Endometrial microvascular endothelial cells (primary cell): ENCODE measurements around the gene CAV1. TPM values are rescaled to one million over a fixed set of nuclear protein-coding genes. Genes with fewer than 3 reads are reported as not detected.

Source experiments
- in situ Hi-C: cut with HindIII; loops from 2 replicates; pipeline ENCODE4 v1.10.0; 2017; ENCODE audit warnings: low sequenced_read_pairs, low pct_unique_long_range_greater_than_20kb; ENCODE audit errors: inconsistent ontology term
- total RNA-seq: library from RNA; depleted of rRNA; stranded (reverse); fragments of >200 nt; gene quantifications from one replicate; pipeline ENCODE4 v1.2.3, GENCODE V29; 2015; ENCODE audit errors: inconsistent ontology term

Gene CAV1
- total RNA-seq, 1 donor from 2014 or later: 1,728 TPM

- in situ Hi-C loops: no loop called here
Observed at GRCh38 chr7:116502201-116503096, 22.4 kb upstream of the CAV1 start.

DNA sequence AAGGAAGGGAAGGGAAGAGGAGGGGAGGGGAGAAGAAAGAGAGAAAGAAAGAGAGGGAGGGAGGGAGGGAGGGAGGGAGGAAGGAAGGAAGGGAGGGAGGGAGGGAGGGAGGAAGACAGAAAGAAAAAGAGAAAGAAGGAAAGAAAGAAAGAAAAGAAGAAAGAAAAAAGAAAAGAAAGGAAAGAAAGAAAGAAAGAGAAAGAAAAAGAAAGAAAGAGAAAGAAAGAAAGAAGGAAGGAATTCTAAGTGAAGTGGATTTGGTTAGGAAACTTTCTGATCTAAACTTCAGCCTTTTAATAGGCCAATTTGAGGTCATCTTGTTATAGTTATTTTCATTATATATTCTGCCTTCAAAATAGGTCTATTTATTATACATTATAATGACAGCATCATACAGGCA lies 21.0 kb upstream of the CAV1 start:
- in situ Hi-C loops: no loop called here

GRCh38 chr7:116505278-116505677 lies 19.6 kb upstream of the CAV1 start:
- in situ Hi-C loops: no loop called here

DNA sequence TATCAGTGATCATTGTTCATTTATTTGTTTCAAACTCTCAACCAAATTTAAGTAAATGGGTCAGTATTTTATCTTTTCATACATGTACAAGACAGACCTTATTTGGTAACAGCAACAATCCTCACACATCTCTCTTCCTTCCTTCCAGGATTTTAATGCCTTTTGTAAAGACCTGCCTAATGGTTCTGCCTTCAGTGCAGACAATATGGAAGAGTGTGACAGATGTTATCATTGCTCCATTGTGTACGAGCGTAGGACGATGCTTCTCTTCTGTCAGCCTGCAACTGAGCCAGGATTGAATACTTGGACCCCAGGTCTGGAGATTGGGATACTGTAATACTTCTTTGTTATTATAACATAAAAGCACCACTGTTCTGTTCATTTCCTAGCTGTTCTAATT lies 19.0 kb upstream of the CAV1 start:
- in situ Hi-C loops: no loop called here

GRCh38 chr7:116509982-116510579 lies 14.8 kb upstream of the CAV1 start:
- in situ Hi-C loops: no loop called here

- in situ Hi-C loops: no loop called here
Observed at GRCh38 chr7:116510795-116511194, 14.0 kb upstream of the CAV1 start.

GRCh38 chr7:116511552-116512519 lies 13.0 kb upstream of the CAV1 start:
- in situ Hi-C loops: no loop called here

GRCh38 chr7:116512520-116513188 lies 12.2 kb upstream of the CAV1 start:
- in situ Hi-C loops: no loop called here

DNA sequence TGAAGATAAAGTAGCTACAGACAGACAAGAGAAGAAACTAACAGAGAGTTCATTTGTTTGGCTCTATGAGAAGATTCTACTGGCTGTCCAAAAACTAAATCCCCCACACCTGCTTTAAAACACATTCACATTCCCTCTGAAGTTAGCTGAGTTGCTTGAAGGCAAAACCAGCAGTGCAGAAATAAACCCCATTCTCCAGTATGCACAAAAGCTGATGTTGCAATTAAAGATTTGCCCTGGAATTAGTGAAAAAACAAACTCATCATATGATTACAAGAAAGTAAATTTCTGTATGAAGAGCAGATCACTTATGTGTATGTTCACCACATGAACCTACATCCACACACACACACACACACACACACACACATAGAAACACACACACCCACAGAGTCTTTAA lies 9.3 kb upstream of the CAV1 start:
- in situ Hi-C loops: no loop called here

- in situ Hi-C loops: no loop called here
Observed at GRCh38 chr7:116516324-116516723, 8.5 kb upstream of the CAV1 start.

GRCh38 chr7:116517626-116518025 lies 7.2 kb upstream of the CAV1 start:
- in situ Hi-C loops: no loop called here

- in situ Hi-C loops: no loop called here
Observed at GRCh38 chr7:116518961-116519360, 5.9 kb upstream of the CAV1 start.

- in situ Hi-C loops: no loop called here
Observed at GRCh38 chr7:116521046-116521664, 3.7 kb upstream of the CAV1 start.

DNA sequence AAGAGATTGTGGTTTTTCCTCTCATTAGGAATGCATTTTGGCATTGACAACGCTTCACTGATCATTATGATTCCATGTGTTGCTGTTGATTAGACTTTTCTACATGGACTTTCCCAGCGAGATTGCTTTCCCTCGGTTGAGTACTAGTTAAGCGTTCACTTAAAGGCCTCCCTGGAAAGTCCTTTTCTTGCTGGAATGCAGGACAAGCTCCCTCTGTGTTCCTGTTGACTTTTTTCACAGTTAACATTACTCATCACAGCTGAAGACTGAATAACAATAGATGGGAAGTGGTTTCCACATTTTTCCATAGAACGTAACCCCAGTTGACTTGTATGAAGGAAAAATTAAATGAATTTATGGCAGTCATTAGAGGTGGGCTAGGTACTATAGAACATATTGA lies 2.6 kb upstream of the CAV1 start:
- in situ Hi-C loops: no loop called here

DNA sequence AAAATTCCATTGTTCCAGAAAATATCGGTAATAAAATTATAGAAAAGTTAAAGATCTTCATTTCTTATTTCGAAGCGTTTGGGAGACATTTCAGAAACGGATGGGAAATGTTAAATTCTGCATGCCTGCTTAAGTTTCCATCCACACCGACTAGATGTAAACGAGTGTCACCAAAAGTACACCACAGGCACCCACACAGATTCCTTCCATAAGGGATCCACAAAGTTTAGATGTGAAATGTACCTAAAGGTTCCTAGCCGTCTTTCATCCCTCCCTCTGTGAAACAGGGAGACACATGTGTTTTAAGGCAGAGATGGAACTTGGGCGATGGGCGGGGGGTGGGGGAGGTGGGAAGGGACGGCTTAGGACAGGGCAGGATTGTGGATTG lies 621 bp upstream of the CAV1 start:
- in situ Hi-C loops: no loop called here

- in situ Hi-C loops: no loop called here
Observed at GRCh38 chr7:116525298-116525912, 569 bp downstream of the CAV1 start.

DNA sequence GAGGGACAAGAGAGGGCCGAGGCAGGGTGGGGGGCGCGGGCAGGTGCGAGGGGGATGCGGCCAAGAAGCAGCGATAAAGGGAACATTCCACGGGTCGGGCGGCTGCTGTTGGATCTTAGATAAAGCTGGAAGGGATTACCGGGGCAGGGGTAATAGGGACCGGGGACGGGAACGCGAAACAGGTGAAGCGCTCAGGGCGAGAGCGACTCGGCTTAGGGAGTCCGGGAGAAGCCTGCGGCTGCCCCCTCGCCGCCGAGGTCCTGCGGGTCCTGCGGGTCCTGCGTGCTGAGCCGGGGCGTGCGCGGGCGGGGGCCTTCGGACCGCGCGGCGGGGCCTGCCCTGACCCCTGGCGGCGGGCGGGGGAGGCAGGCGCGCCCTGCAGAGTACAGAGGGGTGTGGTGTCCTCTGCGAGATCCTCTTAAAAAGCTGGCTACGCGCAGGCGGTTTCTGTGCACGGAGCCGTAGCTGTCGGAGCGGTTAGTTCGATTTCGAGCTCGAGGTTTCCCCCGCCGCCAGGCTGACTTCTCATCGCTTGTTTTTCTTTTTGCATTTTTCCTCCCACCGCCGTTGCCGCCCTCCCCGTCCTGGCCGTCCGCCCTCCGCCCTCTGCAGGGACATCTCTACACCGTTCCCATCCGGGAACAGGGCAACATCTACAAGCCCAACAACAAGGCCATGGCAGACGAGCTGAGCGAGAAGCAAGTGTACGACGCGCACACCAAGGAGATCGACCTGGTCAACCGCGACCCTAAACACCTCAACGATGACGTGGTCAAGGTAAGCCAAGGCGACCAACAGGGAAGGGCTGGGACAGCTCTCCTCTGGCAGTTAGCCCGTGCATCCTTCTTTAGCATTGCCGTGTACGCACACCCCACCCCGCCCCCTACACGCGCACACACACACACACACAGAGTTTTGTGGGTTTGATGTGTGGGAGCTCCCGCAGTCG lies 1.4 kb downstream of the CAV1 start:
- in situ Hi-C loops: no loop called here
